Measurements from ENCODE around the gene LDB2. TPM values are rescaled to one million over a fixed set of nuclear protein-coding genes. Genes with fewer than 3 reads are reported as not detected.

Gene LDB2
- total RNA-seq, 3 donors from 2014 or later: 4.7 to 19.9 (median 9.3) TPM

DNA sequence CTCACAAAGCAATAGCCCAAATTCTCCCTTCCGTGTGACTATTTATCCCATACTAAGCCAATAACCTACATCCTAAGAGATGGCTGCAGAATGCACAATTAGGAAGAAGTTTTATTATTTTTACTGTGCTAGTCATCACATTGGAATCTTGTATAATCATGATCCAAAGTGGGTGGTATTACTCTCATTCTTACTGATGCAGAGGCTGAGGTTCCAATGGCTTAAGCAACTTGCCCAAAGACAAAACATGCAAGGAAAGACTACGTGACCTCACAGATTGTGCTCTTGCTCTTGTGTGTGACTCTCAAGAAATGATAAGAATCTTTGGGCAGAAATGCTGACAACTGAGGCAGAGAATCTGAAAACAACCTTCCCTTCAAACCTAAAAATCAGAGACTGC is 212.2 kb downstream of the LDB2 start:
- ATAC-seq (no peak), DNase-seq (no peak)
- Histone ChIP-seq H3K4me1 (ENCODE audit: low read depth) (no peaks in the 10 kb centered on the region), H3K36me3 (ENCODE audit: low read depth) (no peaks in the 10 kb centered on the region), H3K9me3 (no peaks in the 10 kb centered on the region), H3K4me3 (no peak overlapping the region)
- TF ChIP-seq, protein P1, sequence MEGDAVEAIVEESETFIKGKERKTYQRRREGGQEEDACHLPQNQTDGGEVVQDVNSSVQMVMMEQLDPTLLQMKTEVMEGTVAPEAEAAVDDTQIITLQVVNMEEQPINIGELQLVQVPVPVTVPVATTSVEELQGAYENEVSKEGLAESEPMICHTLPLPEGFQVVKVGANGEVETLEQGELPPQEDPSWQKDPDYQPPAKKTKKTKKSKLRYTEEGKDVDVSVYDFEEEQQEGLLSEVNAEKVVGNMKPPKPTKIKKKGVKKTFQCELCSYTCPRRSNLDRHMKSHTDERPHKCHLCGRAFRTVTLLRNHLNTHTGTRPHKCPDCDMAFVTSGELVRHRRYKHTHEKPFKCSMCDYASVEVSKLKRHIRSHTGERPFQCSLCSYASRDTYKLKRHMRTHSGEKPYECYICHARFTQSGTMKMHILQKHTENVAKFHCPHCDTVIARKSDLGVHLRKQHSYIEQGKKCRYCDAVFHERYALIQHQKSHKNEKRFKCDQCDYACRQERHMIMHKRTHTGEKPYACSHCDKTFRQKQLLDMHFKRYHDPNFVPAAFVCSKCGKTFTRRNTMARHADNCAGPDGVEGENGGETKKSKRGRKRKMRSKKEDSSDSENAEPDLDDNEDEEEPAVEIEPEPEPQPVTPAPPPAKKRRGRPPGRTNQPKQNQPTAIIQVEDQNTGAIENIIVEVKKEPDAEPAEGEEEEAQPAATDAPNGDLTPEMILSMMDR (IDR thresholded peaks at IDR 0.05): no peak
- intact Hi-C loops (cut with DNase I, micrococcal nuclease): no loop called here

DNA sequence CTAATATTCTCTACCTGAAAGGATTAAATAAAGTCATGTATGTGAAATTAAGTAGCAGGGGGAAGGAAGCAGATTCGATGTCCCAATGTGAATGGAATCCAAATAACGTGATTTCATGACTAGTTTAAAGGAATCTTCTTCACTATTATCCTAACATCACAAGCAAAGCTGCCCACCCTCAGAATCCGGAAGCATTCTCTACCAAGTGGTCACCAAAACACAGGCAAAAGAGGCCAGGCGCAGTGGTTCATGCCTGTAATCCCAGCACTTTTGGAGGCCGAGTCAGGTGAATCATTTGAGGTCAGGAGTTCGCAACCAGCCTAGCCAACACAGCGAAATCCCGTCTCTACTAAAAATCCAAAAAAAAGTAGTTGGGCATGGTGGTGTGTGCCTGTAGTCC is 212.9 kb downstream of the LDB2 start:
- intact Hi-C loops (cut with DNase I, micrococcal nuclease): no loop called here
- no peaks in the 10 kb centered on the region for H3K36me3 ChIP-seq (ENCODE audit: low read depth)
- no peak overlapping the region for H3K4me3 ChIP-seq
- DNase-seq: no peak
- no peaks in the 10 kb centered on the region for H3K4me1 ChIP-seq (ENCODE audit: low read depth)
- TF ChIP-seq, protein P1 (IDR thresholded peaks at IDR 0.05): no peak
- no peaks in the 10 kb centered on the region for H3K9me3 ChIP-seq
- no peak for ATAC-seq

DNA sequence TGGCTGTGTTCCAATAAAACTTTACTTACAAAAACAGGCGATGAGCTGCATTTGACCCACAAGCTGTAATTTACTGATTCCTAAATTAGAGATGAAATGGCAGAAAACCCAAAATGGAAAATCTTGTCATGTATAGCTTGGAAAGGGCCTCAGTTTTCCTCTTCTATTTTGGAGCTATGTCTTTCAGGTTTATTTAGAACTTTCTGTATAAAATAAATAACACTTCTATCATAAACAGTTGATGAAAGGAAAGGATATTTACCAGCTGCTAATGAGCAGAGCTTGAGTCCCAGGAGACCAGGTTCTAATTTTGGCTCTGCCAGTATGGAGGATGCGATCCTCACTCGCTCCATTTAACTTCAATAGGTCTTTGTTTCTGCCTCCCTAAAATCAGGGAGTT is 213.5 kb downstream of the LDB2 start:
- intact Hi-C loops (cut with DNase I, micrococcal nuclease): no loop called here
- TF ChIP-seq, protein P1 (IDR thresholded peaks at IDR 0.05): no peak

DNA sequence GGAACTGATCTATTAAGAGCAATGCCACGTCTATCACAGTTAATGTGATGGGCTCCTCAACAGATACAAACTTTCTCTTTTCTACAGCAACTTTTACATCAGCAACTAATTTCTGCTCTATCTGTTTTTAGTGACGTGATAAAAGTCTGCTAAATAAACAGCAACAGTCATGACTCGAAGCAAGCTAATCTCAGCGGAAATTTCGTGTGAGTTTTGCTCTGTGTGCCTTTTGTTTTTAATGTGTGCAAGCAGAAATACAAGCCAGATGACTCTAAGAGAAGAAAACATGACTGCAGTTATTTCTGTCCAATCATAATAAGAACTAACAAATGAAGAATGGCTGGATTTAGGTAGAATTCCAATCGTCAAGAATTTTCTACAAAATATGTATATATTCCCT is 214.3 kb downstream of the LDB2 start:
- Histone ChIP-seq H3K36me3 (ENCODE audit: low read depth) (no peaks in the 10 kb centered on the region), H3K9me3 (no peaks in the 10 kb centered on the region), H3K4me3 (no peak overlapping the region), H3K4me1 (ENCODE audit: low read depth) (no peaks in the 10 kb centered on the region)
- no peak for ATAC-seq
- intact Hi-C loops (cut with DNase I, micrococcal nuclease): no loop called here
- no peak for DNase-seq
- TF ChIP-seq, protein P1 (IDR thresholded peaks at IDR 0.05): no peak

More for the DNA sequence above, 213.5 kb downstream of the LDB2 start:
- DNase-seq (no peak), ATAC-seq (no peak)
- H3K9me3 ChIP-seq: no peaks in the 10 kb centered on the region
- H3K4me3 ChIP-seq: no peak overlapping the region
- H3K36me3 ChIP-seq (ENCODE audit: low read depth): no peaks in the 10 kb centered on the region
- no peaks in the 10 kb centered on the region for H3K4me1 ChIP-seq (ENCODE audit: low read depth)

DNA sequence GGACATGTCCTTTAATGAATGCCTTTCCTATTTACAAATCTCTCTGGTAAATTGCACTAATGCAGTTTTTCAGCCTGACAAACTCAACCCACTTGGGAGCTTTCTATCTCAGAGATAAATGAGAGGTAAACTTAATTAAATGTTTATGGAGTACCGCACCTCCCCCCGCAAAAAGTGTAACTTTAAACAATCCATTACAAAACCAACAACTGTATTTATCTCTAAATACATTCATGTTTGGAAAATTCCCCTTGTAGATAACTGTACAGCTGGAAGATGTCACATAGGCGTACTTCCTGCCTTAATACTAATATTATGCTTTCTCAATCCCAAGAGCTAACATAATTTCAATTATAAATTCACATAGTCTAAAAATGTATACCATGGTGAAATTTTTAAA is 215.5 kb downstream of the LDB2 start:
- ATAC-seq (no peak), DNase-seq (no peak)
- Histone ChIP-seq H3K36me3 (ENCODE audit: low read depth) (no peaks in the 10 kb centered on the region), H3K4me1 (ENCODE audit: low read depth) (no peaks in the 10 kb centered on the region), H3K4me3 (no peak overlapping the region), H3K9me3 (no peaks in the 10 kb centered on the region)
- intact Hi-C loops (cut with DNase I, micrococcal nuclease): no loop called here
- TF ChIP-seq, protein P1 (IDR thresholded peaks at IDR 0.05): no peak

Data from mucosa of descending colon (tissue), 3 donors.